SHP77 (cell line): ENCODE results near the gene SAV1.
A peak's percentile ranks its signal among the peaks of the same experiment; 100 is the strongest.
"Not testable (repeated sequence)": the region's sequence is repeated elsewhere in the genome, so short reads cannot be mapped to it uniquely, and the experiment has no call there.

Source experiments
- DNase-seq, 2 experiments: peaks; one replicate each; lab custom pipeline; 2025; lab: John Stamatoyannopoulos, UW

SAV1 gene

GRCh38 chr14:50665300-50665699, 2.8 kb downstream of the SAV1 start:
- DNase-seq: not testable (repeated sequence)

GRCh38 chr14:50664579-50664978, 3.5 kb downstream of the SAV1 start:
- not testable (repeated sequence) for DNase-seq

DNA sequence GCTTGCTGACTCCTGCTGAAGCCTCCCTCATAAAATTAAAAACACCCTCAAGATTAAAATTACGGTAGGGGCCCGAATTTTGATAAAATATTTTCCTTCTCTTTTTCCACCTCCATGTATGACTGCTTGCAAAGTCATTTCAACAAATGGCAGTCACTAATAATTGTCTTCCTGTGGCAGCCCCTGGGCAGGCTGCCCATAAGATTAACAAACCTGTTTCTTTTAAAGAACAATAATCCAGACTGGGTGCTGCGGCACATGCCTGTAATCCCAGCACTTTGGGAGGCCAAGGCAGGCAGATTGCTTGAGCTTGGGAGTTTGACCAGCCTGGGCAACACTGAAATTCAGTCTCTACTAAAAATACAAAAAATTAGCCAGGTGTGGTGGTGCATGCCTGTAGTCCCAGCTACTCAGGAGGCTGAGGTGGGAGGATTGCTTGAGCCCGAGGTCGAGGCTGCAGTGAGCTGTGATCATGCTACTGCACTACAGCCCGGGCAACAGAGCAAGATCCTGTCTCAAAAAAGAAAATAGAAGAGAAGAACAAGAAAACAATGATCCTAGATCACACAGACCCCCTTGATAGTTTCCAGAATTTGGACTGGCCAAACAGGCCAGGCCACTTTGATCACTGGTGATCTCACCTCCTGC, 8.7 kb downstream of the SAV1 start:
- no peak for DNase-seq

GRCh38 chr14:50658203-50658602, 9.9 kb downstream of the SAV1 start:
- DNase-seq: no peak

GRCh38 chr14:50657753-50658152, 10.4 kb downstream of the SAV1 start:
- no peak for DNase-seq

- no peak for DNase-seq
Observed at GRCh38 chr14:50656776-50657175, 11.3 kb downstream of the SAV1 start.

DNA sequence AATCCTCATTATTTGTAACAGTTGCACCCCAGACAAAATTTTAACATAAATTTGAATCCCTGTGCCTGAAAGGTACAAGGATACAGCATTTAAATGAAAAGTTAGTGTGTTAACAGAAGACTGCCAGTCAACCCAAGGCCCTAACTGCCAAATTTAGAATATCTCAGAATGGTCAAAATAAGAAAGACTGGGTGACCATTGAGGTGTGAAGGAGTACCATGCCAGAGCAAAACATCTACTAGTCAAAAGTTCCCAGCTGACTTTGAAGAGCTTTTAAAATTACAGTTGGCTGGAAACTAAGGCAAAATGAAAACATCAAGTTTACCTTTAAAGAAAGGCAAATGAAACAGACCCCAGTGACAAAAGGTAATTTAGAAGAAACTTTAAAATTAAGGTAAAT, 18.4 kb downstream of the SAV1 start:
- DNase-seq: no peak

- no peak for DNase-seq
Observed at GRCh38 chr14:50647753-50648152, 20.4 kb downstream of the SAV1 start.

- no peak for DNase-seq
Observed at GRCh38 chr14:50647282-50647681, 20.8 kb downstream of the SAV1 start.

DNA sequence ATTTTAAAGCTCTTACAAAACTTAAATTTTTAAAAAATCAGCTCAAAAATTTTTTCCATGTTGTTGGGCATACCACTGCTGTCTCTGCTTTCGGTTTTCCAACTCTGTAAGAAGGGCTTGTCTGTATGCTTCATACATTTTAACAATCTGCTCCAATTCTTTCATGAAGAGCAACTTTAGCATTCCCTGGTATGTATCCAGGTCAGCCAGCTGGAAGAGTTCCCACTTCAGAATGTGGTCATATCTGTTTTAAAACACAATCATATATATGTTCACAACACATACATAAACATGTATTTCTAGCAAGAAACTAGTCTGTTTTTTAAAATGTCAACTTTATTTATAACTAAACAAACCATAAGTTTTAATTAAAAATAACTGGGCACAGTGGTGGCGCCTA, 33.0 kb downstream of the SAV1 start:
- no peak for DNase-seq

DNA sequence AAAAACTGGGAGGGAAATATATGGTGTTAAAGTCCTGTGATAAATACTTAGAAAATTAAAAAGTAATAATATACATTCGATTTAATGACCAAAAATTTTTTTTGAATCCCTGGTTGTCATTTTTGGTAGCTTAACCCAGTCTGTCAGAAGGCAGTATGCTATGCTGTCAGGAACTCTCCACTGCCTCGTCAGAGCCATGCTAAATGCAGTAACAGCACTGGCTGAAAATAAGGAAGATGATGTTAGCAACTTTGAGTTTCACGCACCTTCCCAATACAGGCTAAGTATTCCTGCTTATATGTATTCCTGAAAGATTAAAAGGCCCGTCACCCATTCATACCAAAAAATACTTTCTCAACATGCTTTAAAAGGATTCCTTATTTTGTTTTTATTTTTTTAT, 34.2 kb downstream of the SAV1 start:
- no peak for DNase-seq

- DNase-seq: no peak
Observed at GRCh38 chr14:50631408-50631821, 36.7 kb downstream of the SAV1 start.

DNA sequence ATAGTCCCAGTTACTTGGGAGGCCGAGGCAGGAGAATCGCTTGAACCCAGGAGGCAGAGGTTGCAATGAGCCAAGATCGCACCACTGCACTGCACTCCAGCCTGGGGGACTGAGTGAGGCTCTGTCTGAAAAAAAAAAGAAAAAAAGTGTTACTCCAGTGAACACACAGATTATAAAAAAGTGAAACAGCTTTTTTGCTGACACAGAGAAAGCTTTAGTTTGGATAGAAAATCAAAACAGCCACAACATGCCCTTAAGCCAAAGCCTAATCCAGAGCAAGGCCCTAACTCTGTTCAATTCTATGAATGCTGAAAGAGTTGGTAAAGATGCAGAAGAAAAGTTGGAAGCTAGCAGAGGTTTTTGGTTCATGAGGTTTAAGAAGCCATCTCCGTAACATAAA, 43.2 kb downstream of the SAV1 start:
- DNase-seq: not testable (repeated sequence)

GRCh38 chr14:50624447-50624846, 43.7 kb downstream of the SAV1 start:
- DNase-seq: no peak

DNA sequence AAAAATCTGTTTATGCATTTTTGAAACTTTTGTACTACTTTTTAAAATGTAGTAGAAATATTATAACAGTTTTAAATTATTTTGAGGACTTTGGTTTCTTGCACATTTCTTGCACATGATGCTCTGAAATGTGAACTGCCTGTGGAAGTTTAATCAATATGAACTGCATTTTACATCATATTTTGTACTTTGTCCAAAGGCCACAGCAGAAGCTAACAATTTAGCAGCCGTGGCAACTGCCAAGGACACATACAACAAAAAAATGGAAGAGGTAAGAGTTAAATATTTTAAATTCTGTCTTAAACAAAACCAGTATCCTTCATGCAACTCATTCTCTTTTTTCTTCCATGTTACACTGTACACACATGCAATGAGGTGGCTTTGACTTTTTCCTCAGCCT, 45.1 kb downstream of the SAV1 start:
- no peak for DNase-seq

DNA sequence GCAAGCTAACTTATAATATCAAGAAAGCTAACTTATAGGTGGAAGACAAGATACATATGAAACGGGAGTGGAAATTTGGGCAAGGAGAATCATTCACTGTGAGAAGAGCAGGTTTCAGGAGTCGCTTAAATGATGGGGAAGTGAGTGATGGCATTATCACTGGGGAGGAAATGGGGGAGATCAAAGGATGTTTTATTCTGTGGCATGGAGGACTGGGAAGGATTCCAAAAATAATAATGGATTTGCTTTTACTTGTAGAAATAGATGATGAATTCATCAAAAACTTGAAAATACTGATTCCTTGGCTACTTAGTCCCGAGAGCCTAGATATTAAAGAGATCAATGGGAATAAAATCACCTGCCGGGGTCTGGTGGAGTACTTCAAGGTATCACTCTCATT, 47.8 kb downstream of the SAV1 start:
- no peak for DNase-seq

GRCh38 chr14:50619569-50620141, 48.5 kb downstream of the SAV1 start:
- DNase-seq: peak in 1 of 2 experiments; percentile 2

DNA sequence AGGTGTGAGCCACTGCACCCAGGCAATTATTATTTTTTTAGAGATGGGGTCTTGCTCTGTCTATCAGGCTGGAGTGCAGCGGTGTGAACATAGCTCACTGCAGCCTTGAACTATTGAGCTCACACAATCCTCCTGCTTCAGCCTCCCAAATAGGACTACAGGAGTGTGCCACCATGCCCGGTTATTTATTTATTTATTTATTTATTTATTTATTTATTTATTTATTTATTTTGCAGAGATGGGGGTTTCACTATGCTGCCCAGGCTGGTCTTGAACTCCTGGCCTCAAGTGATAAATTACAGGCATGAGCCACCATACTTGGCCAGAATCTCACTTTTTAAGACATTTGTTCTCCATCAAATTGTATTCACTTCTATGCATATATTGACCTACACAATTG, 51.8 kb downstream of the SAV1 start:
- no peak for DNase-seq

GRCh38 chr14:50615552-50615951, 52.6 kb downstream of the SAV1 start:
- DNase-seq: no peak

DNA sequence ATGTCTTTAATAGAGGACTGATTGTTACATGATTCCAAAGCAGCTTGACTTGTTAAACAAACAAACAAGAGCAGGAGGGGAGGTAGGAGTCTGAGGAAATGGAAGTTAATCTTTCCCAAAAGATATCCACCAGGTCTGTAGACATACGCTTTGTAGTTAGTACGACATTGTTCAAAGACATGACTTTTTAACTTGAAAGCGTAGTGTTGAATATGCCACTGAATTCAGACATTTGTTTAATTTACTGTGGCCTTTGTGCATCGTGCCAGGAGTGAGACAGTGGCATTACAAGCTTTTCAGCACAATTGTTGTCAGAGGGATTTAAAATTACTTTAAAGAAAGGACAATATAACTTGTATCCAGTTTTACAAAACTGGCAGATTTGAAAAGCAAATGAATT, 53.0 kb downstream of the SAV1 start:
- no peak for DNase-seq

DNA sequence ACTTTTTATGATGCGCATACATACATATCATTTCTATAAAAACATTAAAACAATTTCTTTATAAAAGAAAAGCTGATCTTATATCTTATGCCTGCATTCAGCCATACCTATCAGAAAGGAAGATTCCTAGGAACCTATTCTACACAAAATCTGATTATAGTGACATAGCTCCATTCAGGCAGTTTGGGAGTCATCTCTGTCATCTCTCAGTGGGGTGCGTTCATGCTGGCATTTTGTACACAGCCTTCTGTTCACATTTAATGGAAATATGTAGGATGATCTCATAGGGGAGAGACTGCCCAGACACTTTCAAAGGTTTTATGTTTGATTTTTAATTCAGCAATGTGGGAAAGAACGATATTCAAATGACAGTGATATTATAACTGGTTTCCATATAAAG, 55.3 kb downstream of the SAV1 start:
- no peak for DNase-seq

DNA sequence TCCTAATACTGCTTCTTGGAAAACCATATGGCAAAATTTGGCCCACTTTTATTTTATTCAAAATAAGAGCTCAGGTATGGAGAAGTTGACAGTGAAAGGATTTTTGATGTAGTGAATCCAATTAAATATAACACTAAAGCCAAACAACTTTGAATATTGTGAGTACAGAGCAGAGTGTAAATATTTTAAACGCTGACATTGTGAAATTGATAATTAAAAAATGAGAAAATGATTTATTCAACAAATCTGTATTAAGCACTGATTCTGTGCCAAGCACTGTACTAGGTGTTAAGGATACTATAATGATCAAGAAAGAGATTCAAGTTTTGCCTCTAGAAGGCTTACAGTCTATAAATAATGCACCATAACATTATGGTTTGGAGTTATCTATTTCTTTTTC, 57.6 kb downstream of the SAV1 start:
- no peak for DNase-seq

GRCh38 chr14:50608302-50608851, 59.7 kb downstream of the SAV1 start:
- DNase-seq: no peak

DNA sequence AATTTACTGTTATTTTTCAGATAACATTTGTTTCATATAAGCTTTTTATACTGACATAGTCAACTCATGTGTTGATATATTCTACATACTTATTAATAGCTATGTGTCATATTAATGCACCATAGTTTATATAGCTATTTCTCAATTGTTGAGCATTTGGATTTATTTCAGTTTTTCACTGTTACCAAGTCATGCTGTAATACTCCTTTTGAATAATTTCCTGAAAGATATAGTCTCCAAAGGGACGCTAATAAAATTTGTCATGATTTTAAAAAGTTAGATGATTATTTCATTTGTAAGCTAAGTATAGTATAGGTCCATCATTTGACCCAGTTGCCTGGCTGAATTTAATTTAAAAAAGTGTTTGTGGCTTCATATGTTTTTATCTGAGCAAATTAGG, 60.3 kb downstream of the SAV1 start:
- DNase-seq: no peak
